ENCODE results near the gene FXR1.

FXR1 gene

GRCh38 chr3:180930526-180930925, 18.1 kb downstream of the FXR1 start:
- no peak overlapping the region for H3K4me3 ChIP-seq (ENCODE audit: control insufficient read depth, low read depth, low read length)
- TF ChIP-seq CTCF (conservative IDR thresholded peaks at IDR 0.05; ENCODE audit: control insufficient read depth, insufficient read depth, low read depth, low read length): no peak
- no peak for DNase-seq (ENCODE audit: low read depth)

- TF ChIP-seq CTCF (conservative IDR thresholded peaks at IDR 0.05; ENCODE audit: control insufficient read depth, insufficient read depth, low read depth, low read length): no peak
- no peak overlapping the region for H3K4me3 ChIP-seq (ENCODE audit: control insufficient read depth, low read depth, low read length)
- DNase-seq (ENCODE audit: low read depth): no peak
Measured at GRCh38 chr3:180932819-180933218, 20.3 kb downstream of the FXR1 start.

DNA sequence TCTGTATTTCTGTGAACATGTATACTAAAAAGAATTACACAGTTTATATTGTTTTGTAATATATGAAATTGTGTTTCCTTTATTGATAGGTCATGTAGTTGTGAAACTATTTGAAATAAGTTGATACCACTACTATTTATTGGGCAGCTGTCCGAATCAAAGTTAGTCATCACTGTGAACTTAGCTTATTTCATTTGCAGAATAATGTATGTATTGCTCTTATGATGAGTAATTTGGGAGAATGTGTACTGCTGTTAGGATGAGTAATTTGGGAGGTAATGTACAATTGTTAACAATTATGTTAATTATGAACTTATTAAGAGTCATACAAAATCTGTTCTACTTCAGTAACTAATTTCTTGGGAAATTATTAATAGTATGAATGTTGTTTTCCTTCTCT, 22.2 kb downstream of the FXR1 start:
- DNase-seq (ENCODE audit: low read depth): peak; percentile 57
- no peak overlapping the region for H3K4me3 ChIP-seq (ENCODE audit: control insufficient read depth, low read depth, low read length)
- no peak for TF ChIP-seq CTCF (conservative IDR thresholded peaks at IDR 0.05; ENCODE audit: control insufficient read depth, insufficient read depth, low read depth, low read length)

GRCh38 chr3:180940826-180941225, 28.4 kb downstream of the FXR1 start:
- DNase-seq (ENCODE audit: low read depth): no peak
- H3K4me3 ChIP-seq (ENCODE audit: control insufficient read depth, low read depth, low read length): no peak overlapping the region
- TF ChIP-seq CTCF (conservative IDR thresholded peaks at IDR 0.05; ENCODE audit: control insufficient read depth, insufficient read depth, low read depth, low read length): no peak

DNA sequence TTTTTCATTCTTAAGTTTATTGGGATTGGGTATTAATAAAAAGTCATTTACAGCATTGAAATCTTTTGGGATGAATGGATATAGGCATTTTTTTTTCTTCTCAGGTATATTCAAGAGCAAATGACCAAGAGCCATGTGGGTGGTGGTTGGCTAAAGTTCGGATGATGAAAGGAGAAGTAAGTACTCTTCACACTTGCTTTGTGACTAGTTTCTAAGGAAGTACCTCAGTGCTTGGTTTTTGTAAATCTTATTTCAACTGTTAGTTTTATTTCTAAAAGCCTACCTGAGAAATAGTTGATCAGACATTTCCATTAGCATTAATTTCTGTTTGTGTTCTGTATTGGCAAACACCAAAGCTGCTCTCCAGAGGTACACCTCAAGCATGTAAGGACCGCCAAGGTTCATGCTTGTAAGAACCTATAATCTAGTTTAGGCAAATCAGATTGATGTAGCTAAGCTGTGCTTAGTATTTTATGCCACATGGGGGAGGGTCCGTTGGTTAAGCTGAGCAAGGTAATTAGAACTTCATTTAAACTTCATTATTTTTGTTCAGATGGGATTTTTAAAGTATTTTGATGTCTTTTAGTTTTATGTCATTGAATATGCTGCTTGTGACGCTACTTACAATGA, 35.4 kb downstream of the FXR1 start:
- DNase-seq (ENCODE audit: low read depth): no peak
- no peak overlapping the region for H3K4me3 ChIP-seq (ENCODE audit: control insufficient read depth, low read depth, low read length)
- no peak for TF ChIP-seq CTCF (conservative IDR thresholded peaks at IDR 0.05; ENCODE audit: control insufficient read depth, insufficient read depth, low read depth, low read length)

GRCh38 chr3:180959691-180960090, 47.2 kb downstream of the FXR1 start:
- no peak for TF ChIP-seq CTCF (conservative IDR thresholded peaks at IDR 0.05; ENCODE audit: control insufficient read depth, insufficient read depth, low read depth, low read length)

GRCh38 chr3:180961087-180961486, 48.6 kb downstream of the FXR1 start:
- no peak for DNase-seq (ENCODE audit: low read depth)
- H3K4me3 ChIP-seq (ENCODE audit: control insufficient read depth, low read depth, low read length): no peak overlapping the region
- TF ChIP-seq CTCF (conservative IDR thresholded peaks at IDR 0.05; ENCODE audit: control insufficient read depth, insufficient read depth, low read depth, low read length): no peak

More at GRCh38 chr3:180959691-180960090, 47.2 kb downstream of the FXR1 start:
- no peak for DNase-seq (ENCODE audit: low read depth)
- H3K4me3 ChIP-seq (ENCODE audit: control insufficient read depth, low read depth, low read length): no peak overlapping the region

All from fibroblast of mammary gland (primary cell).